HG03196 (cell line): ENCODE results near the gene COL23A1.

Source experiments
- ATAC-seq: cut with Tn5 transposase; IDR thresholded peaks from one replicate; pipeline ENCODE4 v1.9.1; 2021; ENCODE audit not compliant: unreplicated experiment

Gene COL23A1

DNA sequence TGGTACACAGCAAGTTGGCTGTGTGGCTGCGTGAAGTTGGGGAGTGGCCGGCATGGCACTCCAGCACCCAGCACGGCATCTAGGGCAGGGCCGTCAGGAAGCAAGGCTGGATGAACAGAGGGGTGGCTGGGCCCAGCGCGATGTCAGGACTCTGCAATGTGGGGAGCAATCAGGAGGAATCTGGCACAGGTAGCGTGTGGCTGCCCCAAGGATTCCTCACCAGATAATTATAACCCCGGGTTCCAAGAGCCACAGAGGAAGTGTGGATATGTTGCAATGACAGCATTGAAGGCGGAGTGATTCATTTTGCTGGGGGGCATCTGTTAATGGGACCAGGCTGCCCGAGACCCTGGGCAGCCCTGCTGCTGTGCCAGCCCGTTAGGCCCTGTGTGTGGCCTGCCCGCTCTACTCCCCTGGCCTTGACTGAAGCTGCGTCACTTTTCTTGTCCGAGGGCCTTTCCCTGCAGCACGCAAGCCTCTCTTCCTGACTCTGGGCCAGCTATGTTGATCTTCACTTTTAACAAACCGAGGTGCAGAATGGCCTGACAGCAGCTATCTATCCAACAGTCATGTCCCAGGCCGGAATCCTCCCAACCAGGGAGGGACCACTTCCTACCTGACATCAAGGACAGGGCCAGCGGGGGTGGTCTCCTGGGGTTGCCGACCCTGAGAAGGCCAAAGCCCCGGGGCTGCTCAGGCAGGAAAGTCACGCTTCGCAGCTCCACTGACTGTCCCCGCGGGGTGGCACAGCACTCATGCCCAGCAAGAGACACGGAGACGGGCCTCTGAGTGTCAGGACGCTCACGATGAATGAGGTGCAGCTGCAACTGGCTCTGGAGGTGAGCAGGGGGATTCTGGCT is 239.6 kb downstream of the COL23A1 start:
- no peak for ATAC-seq

DNA sequence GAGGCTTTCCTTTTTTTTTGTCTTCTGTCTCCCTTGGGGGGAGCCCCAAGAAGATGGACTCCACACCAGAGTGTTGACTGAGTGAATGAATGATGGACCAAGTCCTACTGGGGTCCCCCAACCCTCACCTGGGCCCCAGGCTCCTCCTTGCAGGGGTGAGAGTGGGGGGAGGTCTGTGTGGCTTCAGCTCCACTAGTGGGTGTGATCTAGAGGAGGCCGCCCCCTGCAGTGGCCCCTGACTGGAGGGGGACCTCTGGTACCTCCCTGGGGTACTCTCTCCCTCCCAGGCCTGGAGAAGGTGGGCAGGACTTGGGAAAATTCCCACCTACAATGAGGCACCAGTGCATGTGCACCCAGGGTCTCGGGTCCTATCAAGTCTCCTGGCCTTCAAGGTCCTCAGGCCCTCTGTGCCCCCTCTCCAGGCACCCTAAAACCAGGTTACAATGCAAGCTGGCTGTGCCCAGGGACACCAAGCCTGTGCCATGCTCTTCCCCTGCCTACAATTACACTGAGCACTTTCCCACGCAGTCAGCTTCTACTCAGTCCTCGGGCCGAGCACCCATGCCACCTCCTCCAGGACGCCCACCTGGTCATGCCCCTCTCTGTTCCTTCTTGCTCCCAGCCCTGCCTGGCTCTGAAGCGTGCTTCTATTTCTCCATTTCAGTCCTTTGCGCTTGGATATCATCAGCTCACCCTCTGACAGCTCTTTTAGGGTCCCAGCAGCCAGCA is 240.4 kb downstream of the COL23A1 start:
- no peak for ATAC-seq

DNA sequence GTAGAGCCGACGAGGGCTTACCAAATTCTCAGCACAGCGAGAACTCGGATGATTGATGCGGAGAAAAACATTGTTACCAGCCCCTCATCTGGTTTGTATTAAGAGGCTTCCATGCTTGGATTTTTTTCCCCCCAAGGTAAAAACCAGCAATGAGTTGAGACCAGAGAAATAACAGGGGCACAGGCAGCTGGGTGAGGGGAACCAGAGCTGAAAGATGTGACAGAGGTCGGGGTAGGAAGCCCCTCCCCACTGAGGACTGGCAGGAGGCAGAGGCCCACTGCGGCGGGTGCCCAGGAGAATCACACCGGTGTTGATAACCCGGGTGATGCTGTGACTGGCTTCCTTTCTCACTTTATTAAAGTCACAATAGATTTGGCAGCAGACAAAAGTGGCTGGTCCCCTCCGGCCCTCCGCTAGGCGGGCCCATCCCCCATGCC is 241.1 kb downstream of the COL23A1 start:
- ATAC-seq, result no peak

DNA sequence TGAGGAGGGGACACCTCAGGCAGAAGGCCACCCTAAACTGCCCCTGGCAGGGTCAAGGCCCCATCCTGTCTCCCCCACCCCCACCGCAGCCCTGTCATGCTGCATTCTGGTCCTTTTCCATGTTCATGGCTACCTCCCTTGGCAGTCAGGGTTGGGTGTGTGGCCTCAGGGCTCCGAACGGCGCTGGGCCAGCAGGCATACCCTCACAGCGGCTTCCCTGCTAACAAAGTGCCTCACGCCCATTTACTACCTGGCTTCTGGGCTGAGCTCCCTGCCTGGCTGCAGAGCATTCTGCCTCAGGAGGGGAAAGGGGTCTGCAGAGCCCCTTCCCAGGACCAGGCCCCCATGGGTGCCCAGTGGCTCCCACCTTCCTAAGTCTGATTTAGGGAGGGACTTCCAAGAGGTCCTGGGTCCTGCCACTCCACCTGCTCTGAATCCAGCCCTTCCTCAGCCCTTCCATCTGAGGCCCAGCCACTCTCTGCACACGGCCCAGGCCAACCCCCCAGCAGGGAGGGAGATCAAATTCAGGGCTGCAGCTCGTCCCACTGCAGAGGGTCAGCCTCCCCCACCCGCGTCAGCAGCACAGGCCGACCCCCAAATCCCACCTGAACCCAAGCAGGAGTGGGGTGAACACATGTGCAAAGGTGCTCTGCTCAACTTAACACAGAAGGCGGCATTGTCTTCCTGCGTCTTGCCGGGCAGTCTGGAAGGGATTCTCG is 241.7 kb downstream of the COL23A1 start:
- ATAC-seq, result no peak

DNA sequence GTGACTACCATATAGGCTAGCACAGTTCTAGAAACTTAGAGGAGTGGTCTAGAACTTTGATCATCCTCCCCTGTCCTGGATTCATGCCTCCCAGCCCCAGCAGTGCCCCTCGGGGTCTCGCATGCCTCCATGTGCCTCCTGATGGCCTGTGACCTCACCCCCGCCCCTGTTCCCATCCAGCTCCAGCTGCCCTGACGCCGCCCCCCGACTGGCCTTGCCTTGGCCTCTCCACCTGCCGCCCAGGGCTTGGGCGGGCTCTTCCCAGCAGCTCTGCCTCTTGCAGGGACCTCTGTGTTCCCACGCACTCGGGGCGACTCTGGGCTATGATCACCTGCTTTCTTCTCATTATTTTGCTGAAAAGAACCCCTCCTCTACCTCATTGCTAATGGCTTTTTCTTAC is 242.2 kb downstream of the COL23A1 start:
- ATAC-seq, result no peak

- no peak for ATAC-seq
Observed at GRCh38 chr5:178346607-178347334, 243.4 kb downstream of the COL23A1 start.

DNA sequence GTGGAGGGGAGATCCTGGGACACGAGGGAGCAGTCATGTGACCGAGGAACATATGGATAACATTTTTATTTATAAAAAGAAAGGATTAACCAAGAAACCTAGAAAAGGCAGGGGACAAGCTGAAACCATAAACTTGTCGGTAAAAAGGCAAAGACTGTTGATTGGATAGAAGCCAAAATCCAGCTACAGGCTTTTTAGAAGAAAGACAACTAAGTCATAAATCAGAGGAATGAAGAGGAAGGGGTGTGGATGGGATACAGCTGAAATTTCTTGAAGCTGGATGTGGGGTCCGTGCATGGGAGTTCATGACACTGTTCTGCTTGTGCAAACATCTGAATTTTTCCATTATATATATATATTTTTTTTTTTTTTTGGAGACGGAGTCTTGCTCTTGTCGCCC is 246.9 kb downstream of the COL23A1 start:
- ATAC-seq, result no peak

DNA sequence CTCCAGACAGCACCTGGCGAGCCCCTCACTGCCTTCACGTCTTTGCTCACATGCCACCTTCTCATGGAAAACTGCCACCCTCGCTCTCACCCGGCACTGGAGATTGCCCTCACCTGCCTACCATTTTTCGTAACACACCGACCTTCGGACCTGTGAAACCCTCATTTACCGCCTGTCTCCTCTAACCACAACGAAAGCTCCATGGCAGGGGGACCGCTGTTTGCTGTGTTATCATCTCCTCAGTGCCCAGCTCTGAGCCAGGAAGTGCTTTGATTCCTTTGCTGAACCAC is 248.4 kb downstream of the COL23A1 start:
- ATAC-seq, result no peak

- ATAC-seq, result no peak
Observed at GRCh38 chr5:178341091-178341850, 248.9 kb downstream of the COL23A1 start.

DNA sequence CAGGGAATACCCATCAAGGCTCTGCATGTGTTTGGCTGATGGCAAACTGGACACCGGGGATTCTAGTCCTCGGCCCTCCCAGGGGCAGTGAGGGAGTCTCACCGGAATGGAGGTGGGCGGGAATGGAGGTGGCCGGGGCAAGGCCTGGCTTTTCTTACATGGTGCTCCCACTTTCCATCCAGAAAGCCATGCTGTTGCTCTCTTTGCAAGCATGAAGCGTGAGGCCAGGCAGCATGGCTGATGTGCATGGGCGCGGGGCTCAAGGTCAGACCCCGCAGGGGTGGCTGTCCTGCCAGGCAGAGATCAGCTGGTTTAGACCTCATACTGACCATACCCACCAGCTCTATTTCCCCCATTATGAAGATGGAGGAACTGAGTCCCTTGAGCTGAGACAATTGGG is 249.6 kb downstream of the COL23A1 start:
- no peak for ATAC-seq

DNA sequence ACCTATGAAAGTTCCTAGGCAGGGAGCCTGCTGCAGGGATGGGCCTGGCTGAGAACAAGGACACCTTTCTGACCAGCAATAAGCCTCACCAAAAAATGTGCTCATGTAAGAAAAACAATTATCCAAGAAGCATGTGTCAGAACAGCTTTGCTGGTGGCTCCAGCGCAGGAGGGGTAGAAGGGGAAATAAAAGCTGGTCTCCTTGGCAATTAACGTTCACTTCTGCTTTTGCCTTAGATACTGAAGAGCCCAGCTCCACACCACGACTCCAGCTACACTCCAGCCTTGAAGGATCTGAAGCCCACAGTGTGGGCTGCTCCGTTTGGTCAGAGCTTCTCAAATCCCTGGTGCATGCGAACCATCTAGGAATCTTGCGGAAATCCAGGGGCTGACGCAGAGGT is 250.0 kb downstream of the COL23A1 start:
- no peak for ATAC-seq

- no peak for ATAC-seq
Observed at GRCh38 chr5:178339272-178339671, 250.9 kb downstream of the COL23A1 start.

DNA sequence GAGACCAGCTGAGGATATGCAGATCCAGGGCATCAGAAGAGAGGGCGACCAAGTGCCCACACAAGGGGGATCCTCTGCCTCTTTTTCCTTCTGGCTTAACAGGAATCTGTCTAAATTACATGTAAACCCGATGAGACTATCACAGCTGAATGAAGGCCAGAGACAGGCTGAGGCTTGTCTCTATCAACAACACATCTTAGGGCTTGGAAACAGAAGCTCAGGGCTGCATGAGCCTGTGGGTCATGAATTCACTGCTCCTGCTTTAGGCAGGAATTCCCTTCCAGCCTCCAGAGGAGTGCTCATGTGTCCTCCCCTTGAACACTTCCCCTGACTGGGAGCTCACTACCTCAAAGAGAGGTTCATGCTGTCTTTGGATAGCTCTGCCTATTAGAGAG is 251.4 kb downstream of the COL23A1 start:
- no peak for ATAC-seq

GRCh38 chr5:178338126-178338749 is 252.0 kb downstream of the COL23A1 start:
- no peak for ATAC-seq

- ATAC-seq, result no peak
Observed at GRCh38 chr5:178337334-178337741, 252.9 kb downstream of the COL23A1 start.

- no peak for ATAC-seq
Observed at GRCh38 chr5:178336889-178337288, 253.3 kb downstream of the COL23A1 start.

GRCh38 chr5:178335302-178336030 is 254.7 kb downstream of the COL23A1 start:
- no peak for ATAC-seq

- no peak for ATAC-seq
Observed at GRCh38 chr5:178334861-178335260, 255.3 kb downstream of the COL23A1 start.

DNA sequence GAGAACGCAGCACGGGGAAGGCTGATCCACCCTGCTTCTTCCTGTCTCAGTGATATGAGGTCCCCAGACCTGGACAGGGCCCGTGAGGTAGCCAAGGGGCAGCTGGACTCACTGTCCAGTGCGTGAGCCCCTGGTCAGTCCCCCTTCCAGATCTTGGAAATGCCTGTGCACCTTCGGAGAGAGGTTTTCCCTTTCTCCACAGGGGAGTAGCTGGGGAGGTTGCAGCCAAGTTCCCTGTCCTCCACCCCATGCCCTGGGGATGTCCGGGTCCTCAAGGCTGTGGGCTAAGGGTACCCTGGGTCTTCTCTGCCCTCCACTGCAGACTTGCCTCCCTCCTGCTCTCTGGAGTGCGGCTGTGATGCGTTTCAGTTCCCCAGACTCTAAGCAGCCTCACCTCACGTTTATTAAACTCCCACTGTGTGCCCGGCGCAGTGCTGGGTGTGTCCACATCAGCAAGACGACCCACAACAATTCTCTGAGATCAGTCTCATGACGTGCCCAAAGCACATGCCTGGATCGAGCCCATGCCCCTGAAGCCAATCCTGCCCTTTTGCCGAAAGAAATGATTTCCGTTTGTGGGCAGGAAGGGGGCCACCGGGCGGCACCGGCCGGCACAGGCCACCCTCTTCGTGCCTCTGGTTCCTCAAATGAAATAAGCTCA is 256.2 kb downstream of the COL23A1 start:
- ATAC-seq, result no peak
